H1 (cell line): ENCODE measurements around the gene TFF1. TPM values are rescaled to one million over a fixed set of nuclear protein-coding genes. Genes with fewer than 3 reads are reported as not detected.

Experiments
- CTBP2 ChIP-seq: IDR thresholded peaks from 2 replicates; pipeline ENCODE4 v1.7.0; 2011; ENCODE audit warnings: borderline replicate concordance, mild to moderate bottlenecking, moderate library complexity, mixed read lengths, low read length; ENCODE audit not compliant: insufficient read depth, insufficient read length
- EZH2 ChIP-seq: fragments of 200-600 bp; sonication (generic); IDR thresholded peaks from 2 replicates; pipeline ENCODE4 v1.7.1; 2012; ENCODE audit warnings: low read depth, mild to moderate bottlenecking, moderate library complexity, low read length, inconsistent platforms; ENCODE audit not compliant: severe bottlenecking
- RNF2 ChIP-seq: fragments of 200-900, 300-1000 bp; sonication (generic); IDR thresholded peaks from 2 replicates; pipeline ENCODE4 v1.7.1; 2016; ENCODE audit warnings: borderline replicate concordance, low read depth, mild to moderate bottlenecking, antibody characterized with exemption, low read length; ENCODE audit not compliant: poor library complexity, severe bottlenecking; ENCODE audit errors: missing control alignments
- RXRA ChIP-seq: IDR thresholded peaks from 2 replicates; pipeline ENCODE4 v1.6.1; 2011; ENCODE audit warnings: low read depth, mild to moderate bottlenecking, low read length, moderate library complexity; ENCODE audit not compliant: insufficient read depth
- SIRT6 ChIP-seq: IDR thresholded peaks from one replicate; pipeline ENCODE4 v1.7.1; 2012; ENCODE audit warnings: low read length, inconsistent platforms
- polyA plus RNA-seq, 7 experiments: library from polyadenylated mRNA; depleted of rRNA in 3 of 7; stranded (reverse) in 5 of 7; unstranded in 2 of 7; fragments of >200 nt in 5 of 7; fragments of 200-250 nt in 2 of 7; gene quantifications; 1 replicate in 5 of 7; 2 replicates in 1 of 7; 4 replicates in 1 of 7; pipeline versions ENCODE4 v1.2.1 to v1.2.3, GENCODE V29; 2011 to 2013; ENCODE audit warnings: missing spikeins in 2 of 7, mixed read lengths in 2 of 7
- total RNA-seq: library from RNA; stranded (reverse); fragmentation: NEBNext Ultra II Directional; extraction: Animal tissue kit (Norgen Biotek cat#: 25700); gene quantifications from 2 replicates; pipeline ENCODE4 v1.2.1, GENCODE V29; 2021
- TF ChIP-seq, protein P1 (sequence below), 3 experiments: IDR thresholded peaks; 1 replicate in 2 of 3; 2 replicates in 1 of 3; pipeline versions ENCODE4 v1.5.1 to v1.6.1; 2011; ENCODE audit warnings: low read length in 3 of 3, mild to moderate bottlenecking in 3 of 3, inconsistent platforms in 2 of 3, low read depth in 1 of 3, moderate library complexity in 1 of 3; ENCODE audit not compliant: insufficient read depth in 1 of 3; ENCODE audit errors: control extremely low read depth in 1 of 3

Gene TFF1
- total and polyA plus RNA-seq, 2 of the 8 experiments (the other 6 are each of a cell fraction or from before 2014, with no cell fraction given), result not detected

GRCh38 chr21:42344631-42345030, 21.7 kb downstream of the TFF1 start (continued):
- TF ChIP-seq, protein P1, sequence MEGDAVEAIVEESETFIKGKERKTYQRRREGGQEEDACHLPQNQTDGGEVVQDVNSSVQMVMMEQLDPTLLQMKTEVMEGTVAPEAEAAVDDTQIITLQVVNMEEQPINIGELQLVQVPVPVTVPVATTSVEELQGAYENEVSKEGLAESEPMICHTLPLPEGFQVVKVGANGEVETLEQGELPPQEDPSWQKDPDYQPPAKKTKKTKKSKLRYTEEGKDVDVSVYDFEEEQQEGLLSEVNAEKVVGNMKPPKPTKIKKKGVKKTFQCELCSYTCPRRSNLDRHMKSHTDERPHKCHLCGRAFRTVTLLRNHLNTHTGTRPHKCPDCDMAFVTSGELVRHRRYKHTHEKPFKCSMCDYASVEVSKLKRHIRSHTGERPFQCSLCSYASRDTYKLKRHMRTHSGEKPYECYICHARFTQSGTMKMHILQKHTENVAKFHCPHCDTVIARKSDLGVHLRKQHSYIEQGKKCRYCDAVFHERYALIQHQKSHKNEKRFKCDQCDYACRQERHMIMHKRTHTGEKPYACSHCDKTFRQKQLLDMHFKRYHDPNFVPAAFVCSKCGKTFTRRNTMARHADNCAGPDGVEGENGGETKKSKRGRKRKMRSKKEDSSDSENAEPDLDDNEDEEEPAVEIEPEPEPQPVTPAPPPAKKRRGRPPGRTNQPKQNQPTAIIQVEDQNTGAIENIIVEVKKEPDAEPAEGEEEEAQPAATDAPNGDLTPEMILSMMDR (IDR thresholded peaks at IDR 0.05; ENCODE audit: control extremely low read depth in 1 of 3, insufficient read depth in 1 of 3, low read depth in 1 of 3, low read length in 3 of 3), result no peak
- no peak for TF ChIP-seq CTBP2
- no peak for TF ChIP-seq RNF2
- TF ChIP-seq SIRT6, result no peak
- no peak for TF ChIP-seq EZH2
- no peak for TF ChIP-seq RXRA
